Measurements from ENCODE around the gene BSN.
"Not testable (repeated sequence)": the region's sequence is repeated elsewhere in the genome, so short reads cannot be mapped to it uniquely, and the experiment has no call there.

Gene BSN

GRCh38 chr3:49691481-49691880 is 137.2 kb downstream of the BSN start:
- Mint-ChIP-seq H3K4me1 (ENCODE audit: low read depth) (peaks cover 32% of the 10 kb centered on the region), H3K36me3 (ENCODE audit: low read depth) (peaks cover 30% of the 10 kb centered on the region), H3K27me3 (peaks cover 12% of the 10 kb centered on the region)
- intact Hi-C loops (cut with micrococcal nuclease); H3K9me3 Mint-ChIP-seq; H3K27ac Mint-ChIP-seq; H3K4me3 Mint-ChIP-seq: not testable (repeated sequence)

GRCh38 chr3:49694409-49695070 is 140.3 kb downstream of the BSN start:
- H3K36me3 Mint-ChIP-seq (ENCODE audit: low read depth): peaks cover 52% of the 10 kb centered on the region
- H3K27ac Mint-ChIP-seq; H3K4me3 Mint-ChIP-seq; H3K9me3 Mint-ChIP-seq; H3K27me3 Mint-ChIP-seq; intact Hi-C loops (cut with micrococcal nuclease): not testable (repeated sequence)
- peaks cover 22% of the 10 kb centered on the region for H3K4me1 Mint-ChIP-seq (ENCODE audit: low read depth)

GRCh38 chr3:49695350-49696015 is 141.2 kb downstream of the BSN start:
- H3K27ac Mint-ChIP-seq; intact Hi-C loops (cut with micrococcal nuclease); H3K4me3 Mint-ChIP-seq; H3K27me3 Mint-ChIP-seq; H3K9me3 Mint-ChIP-seq: not testable (repeated sequence)
- Mint-ChIP-seq H3K4me1 (ENCODE audit: low read depth) (peaks cover 13% of the 10 kb centered on the region), H3K36me3 (ENCODE audit: low read depth) (peaks cover 58% of the 10 kb centered on the region)

- intact Hi-C loops (cut with micrococcal nuclease): no loop called here
- H3K27me3 Mint-ChIP-seq: no peaks in the 10 kb centered on the region
- peaks cover 5% of the 10 kb centered on the region for H3K4me1 Mint-ChIP-seq (ENCODE audit: low read depth)
- H3K36me3 Mint-ChIP-seq (ENCODE audit: low read depth): peaks cover 89% of the 10 kb centered on the region
- no peaks in the 10 kb centered on the region for H3K9me3 Mint-ChIP-seq
- no peak overlapping the region for H3K4me3 Mint-ChIP-seq
- no peak overlapping the region for H3K27ac Mint-ChIP-seq
Measured at GRCh38 chr3:49699281-49699979, 145.2 kb downstream of the BSN start.

GRCh38 chr3:49700014-49700413 is 145.7 kb downstream of the BSN start:
- Mint-ChIP-seq H3K9me3 (no peaks in the 10 kb centered on the region), H3K27ac (no peak overlapping the region), H3K27me3 (no peaks in the 10 kb centered on the region), H3K36me3 (ENCODE audit: low read depth) (peaks cover 91% of the 10 kb centered on the region), H3K4me1 (ENCODE audit: low read depth) (peaks cover 5% of the 10 kb centered on the region), H3K4me3 (no peak overlapping the region)
- intact Hi-C loops (cut with micrococcal nuclease): no loop called here

GRCh38 chr3:49700453-49701128 is 146.3 kb downstream of the BSN start:
- Mint-ChIP-seq H3K27ac (no peak overlapping the region), H3K4me1 (ENCODE audit: low read depth) (peaks cover 5% of the 10 kb centered on the region), H3K9me3 (no peaks in the 10 kb centered on the region), H3K27me3 (no peaks in the 10 kb centered on the region), H3K36me3 (ENCODE audit: low read depth) (peaks cover 93% of the 10 kb centered on the region), H3K4me3 (no peak overlapping the region)
- intact Hi-C loops (cut with micrococcal nuclease): no loop called here

GRCh38 chr3:49701388-49702077 is 147.3 kb downstream of the BSN start:
- Mint-ChIP-seq H3K36me3 (ENCODE audit: low read depth) (peaks cover 100% of the 10 kb centered on the region), H3K27ac (no peak overlapping the region), H3K4me1 (ENCODE audit: low read depth) (peaks cover 5% of the 10 kb centered on the region), H3K9me3 (no peaks in the 10 kb centered on the region), H3K27me3 (no peaks in the 10 kb centered on the region), H3K4me3 (no peak overlapping the region)
- intact Hi-C loops (cut with micrococcal nuclease): no loop called here

- Mint-ChIP-seq H3K36me3 (ENCODE audit: low read depth) (peaks cover 100% of the 10 kb centered on the region), H3K27me3 (no peaks in the 10 kb centered on the region), H3K4me3 (no peak overlapping the region), H3K9me3 (no peaks in the 10 kb centered on the region), H3K27ac (no peak overlapping the region), H3K4me1 (ENCODE audit: low read depth) (peaks cover 5% of the 10 kb centered on the region)
- intact Hi-C loops (cut with micrococcal nuclease): loop anchor here (1.0 kb wide), 1 partner anchor 137 kb away; no protein-coding TSS in a partner anchor
Measured at GRCh38 chr3:49702672-49703071, 148.4 kb downstream of the BSN start.

GRCh38 chr3:49703443-49703927 is 149.2 kb downstream of the BSN start:
- H3K27me3 Mint-ChIP-seq: no peaks in the 10 kb centered on the region
- no peak overlapping the region for H3K4me3 Mint-ChIP-seq
- no peak overlapping the region for H3K27ac Mint-ChIP-seq
- intact Hi-C loops (cut with micrococcal nuclease): loop anchor here (1.0 kb wide), 1 partner anchor 136 kb away; no protein-coding TSS in a partner anchor
- H3K36me3 Mint-ChIP-seq (ENCODE audit: low read depth): peaks cover 100% of the 10 kb centered on the region
- H3K4me1 Mint-ChIP-seq (ENCODE audit: low read depth): peaks cover 5% of the 10 kb centered on the region
- H3K9me3 Mint-ChIP-seq: no peaks in the 10 kb centered on the region

- H3K36me3 Mint-ChIP-seq (ENCODE audit: low read depth): peaks cover 98% of the 10 kb centered on the region
- H3K4me1 Mint-ChIP-seq (ENCODE audit: low read depth): peaks cover 5% of the 10 kb centered on the region
- no peak overlapping the region for H3K4me3 Mint-ChIP-seq
- H3K9me3 Mint-ChIP-seq: no peaks in the 10 kb centered on the region
- H3K27ac Mint-ChIP-seq: no peak overlapping the region
- intact Hi-C loops (cut with micrococcal nuclease): loop anchor here (1.0 kb wide), 1 partner anchor 135 kb away; no protein-coding TSS in a partner anchor
- H3K27me3 Mint-ChIP-seq: no peaks in the 10 kb centered on the region
Measured at GRCh38 chr3:49703956-49704355, 149.7 kb downstream of the BSN start.

- Mint-ChIP-seq H3K4me3 (no peak overlapping the region), H3K4me1 (ENCODE audit: low read depth) (peaks cover 5% of the 10 kb centered on the region), H3K36me3 (ENCODE audit: low read depth) (peaks cover 91% of the 10 kb centered on the region), H3K27ac (no peak overlapping the region), H3K9me3 (no peaks in the 10 kb centered on the region), H3K27me3 (no peaks in the 10 kb centered on the region)
- intact Hi-C loops (cut with micrococcal nuclease): no loop called here
Measured at GRCh38 chr3:49704629-49705028, 150.4 kb downstream of the BSN start.

GRCh38 chr3:49705390-49705960 is 151.2 kb downstream of the BSN start:
- intact Hi-C loops (cut with micrococcal nuclease): no loop called here
- no peaks in the 10 kb centered on the region for H3K27me3 Mint-ChIP-seq
- H3K4me1 Mint-ChIP-seq (ENCODE audit: low read depth): peaks cover 5% of the 10 kb centered on the region
- H3K4me3 Mint-ChIP-seq: no peak overlapping the region
- H3K9me3 Mint-ChIP-seq: no peaks in the 10 kb centered on the region
- peaks cover 83% of the 10 kb centered on the region for H3K36me3 Mint-ChIP-seq (ENCODE audit: low read depth)
- H3K27ac Mint-ChIP-seq: no peak overlapping the region

- intact Hi-C loops (cut with micrococcal nuclease): no loop called here
- no peaks in the 10 kb centered on the region for H3K9me3 Mint-ChIP-seq
- H3K36me3 Mint-ChIP-seq (ENCODE audit: low read depth): peaks cover 79% of the 10 kb centered on the region
- no peak overlapping the region for H3K4me3 Mint-ChIP-seq
- no peaks in the 10 kb centered on the region for H3K27me3 Mint-ChIP-seq
- peaks cover 5% of the 10 kb centered on the region for H3K4me1 Mint-ChIP-seq (ENCODE audit: low read depth)
- no peak overlapping the region for H3K27ac Mint-ChIP-seq
Measured at GRCh38 chr3:49706456-49707112, 152.3 kb downstream of the BSN start.
